GM18499 (cell line): ENCODE data around the gene CTSC.
"Not testable (repeated sequence)": the region's sequence is repeated elsewhere in the genome, so short reads cannot be mapped to it uniquely, and the experiment has no call there.

ENCODE experiments used
- ATAC-seq: cut with Tn5 transposase; IDR thresholded peaks from one replicate; pipeline ENCODE4 v1.9.1; 2021; ENCODE audit warnings: moderate number of reproducible peaks; ENCODE audit not compliant: insufficient read depth, unreplicated experiment

Gene CTSC

DNA sequence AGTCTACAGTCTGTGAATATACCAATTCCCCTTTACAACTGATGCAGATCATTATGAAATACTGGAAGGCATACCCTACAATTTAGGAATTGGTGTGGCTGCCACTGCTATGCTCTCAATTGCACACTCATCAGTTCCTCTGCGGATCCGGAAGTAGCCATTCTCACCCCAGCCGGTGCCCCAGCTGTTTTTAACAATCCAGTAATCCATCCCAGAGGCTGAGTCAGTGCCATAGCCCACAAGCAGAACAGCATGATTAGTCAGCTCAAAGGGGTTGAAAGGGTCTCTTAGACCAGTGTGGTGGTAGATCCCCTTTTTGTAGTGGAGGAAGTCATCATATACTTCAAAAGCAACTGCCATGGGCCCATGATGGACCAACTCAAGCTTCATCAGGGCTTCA, 43.6 kb downstream of the CTSC start:
- no peak for ATAC-seq

DNA sequence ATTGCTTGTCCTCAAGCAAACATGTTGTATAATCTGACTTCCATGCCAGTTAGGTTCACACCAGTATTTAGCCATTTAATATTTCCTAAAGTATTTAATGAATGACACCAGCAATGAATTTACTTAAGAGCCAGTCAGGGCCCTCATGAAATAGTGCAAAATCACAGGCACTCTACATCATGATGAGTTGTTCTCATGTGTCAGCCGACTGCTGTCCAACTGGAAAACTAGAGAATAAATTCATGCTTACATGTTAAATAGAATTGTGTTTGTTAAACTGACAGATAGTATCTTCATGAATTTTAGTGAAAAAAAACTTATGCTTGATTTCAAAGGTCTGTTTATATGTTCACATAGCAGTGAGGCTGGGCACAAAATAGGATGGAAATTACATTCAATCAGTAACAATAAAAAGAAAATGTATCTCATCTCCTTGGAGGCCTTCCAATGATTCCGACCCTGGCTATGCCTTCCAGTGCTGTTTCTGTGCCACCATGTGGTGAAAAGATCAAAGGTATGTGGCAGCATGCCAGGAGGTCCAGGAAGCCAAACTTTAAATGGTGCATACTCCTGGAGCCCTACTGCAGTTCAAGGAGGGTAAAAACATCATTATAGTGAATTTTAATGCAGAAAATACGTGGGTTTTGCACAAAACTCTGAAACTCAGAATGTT, 45.2 kb downstream of the CTSC start:
- ATAC-seq = no peak

DNA sequence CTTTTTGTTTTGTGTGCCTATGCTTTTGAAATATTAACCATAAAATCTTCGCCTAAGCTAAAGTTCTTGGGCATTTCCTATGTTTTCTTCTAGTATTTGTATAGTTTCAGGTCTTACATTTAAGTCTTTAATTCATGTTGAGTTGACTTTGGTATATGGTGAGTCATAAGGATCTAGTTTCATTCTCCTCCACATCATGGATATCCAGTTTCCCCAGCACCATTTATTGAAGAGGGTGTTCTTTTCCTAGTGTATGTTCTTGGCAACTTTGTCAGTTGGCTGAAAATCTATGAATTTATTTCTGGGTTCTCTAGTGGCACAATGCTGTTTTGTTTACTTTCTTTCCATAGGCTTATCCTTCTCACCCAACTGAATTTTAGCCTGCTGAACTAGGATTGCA, 49.0 kb downstream of the CTSC start:
- ATAC-seq = no peak

DNA sequence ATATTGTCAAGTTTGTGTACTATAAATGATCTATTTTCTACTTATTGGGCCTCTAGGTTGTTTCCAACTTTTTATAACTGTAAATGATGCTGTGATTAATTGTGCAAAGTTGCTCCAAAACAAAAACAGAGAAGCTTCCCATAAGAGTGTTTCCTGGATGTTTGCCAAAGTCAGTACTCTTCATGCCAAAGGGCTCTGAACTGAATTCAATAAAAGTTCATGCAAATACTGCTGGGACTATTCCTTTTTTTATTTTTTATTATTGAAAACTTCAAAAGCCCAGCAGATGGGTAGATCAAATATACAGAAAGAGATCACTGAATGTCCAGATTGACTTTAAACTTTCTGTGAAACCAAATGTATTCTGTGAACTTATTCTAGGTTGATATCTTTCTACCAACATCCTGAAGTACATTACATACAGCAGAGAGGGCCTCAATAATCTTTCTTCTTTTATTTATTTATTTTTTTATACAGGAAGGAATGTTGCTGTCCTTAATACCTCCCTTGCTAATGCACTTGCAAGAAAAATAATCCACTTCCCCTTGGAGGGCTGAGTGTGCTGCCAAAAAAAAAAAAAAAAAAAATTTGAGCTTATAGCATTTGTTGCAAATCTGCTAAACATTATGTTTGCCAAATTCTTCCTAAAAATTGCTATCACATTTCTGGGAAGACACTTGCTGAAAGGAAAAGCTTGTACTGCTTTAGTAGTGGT, 53.0 kb downstream of the CTSC start:
- ATAC-seq = no peak

DNA sequence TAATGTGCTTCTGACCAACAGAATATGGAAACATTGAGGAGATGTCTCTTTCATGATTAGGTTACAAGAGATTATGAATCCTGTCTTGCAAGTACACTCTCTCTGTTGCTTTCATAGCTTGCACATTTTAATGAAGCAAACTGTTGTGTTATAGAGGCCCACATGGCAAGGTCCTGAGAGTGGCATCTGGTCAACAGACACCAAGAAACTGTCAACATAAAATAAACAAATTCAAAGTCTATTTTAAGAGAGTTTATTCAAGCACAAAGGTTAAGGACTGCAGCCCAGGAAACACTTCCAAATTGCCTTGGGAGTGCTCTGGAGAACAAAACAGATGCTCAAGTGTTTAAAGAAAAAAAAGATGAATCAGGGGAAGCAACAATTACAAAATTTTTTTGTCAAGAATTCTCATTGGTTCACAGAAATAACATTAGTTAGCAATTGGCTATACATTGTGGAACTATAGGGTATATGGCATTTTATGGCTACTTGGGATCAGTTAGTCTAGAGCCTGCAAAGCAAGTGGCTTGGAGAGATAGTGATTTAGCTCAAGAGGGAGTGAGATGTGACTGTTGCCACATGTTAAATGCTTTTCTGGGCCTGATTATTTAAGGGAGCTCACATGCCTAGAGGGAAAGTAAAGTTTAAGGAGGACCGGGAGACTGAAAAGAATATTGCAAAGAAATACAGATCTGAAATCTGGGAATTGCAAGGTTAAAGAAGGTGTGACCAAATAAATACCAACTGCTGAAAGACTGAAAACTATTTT, 54.6 kb downstream of the CTSC start:
- no peak for ATAC-seq

DNA sequence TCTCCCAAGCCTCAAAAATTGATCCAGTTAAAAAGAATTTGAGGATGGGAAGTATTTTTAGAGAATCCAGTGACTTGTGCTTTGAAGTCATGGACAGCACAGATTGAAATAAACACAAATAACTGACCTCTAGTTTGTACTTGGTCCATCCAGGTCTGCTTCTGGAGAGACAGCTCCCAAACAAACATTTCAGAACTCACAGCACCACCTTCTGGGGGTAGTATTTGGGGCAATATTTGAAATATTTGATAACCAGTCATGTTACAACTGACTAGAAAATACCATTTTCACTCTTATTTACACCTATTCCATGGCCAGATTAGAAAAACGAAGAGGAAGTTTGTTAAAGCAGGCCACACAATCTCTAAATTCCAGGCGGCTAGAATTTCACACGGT, 56.2 kb downstream of the CTSC start:
- no peak for ATAC-seq

DNA sequence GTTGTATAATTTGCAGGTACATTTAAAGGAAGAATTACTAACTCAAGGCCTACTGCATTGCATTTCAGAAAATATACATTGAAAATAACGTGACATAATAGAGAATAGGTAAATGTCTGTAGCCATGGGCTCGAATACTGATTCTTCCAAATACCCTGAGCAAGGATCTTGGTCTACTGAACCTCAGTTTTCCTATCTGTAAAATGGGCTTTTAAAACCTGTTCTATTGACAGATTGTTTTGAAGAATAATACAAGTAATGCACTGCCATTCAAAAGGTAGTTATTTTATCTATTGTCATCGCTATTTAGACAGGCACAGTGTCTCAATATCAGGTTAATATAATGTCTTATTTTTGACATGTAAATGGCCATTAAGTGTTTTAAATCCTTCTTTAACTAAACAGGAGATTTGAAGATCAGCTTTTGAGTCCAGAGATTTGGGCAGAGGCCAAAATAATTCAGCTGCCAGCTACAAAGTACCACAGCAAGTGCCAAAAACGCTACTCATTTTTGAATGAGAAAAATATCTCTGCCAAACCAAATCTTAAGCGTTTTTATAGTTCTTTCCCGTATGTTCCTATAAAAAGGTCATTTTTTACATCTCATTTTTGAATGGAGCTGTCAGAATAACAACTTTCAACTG, 56.7 kb downstream of the CTSC start:
- no peak for ATAC-seq

DNA sequence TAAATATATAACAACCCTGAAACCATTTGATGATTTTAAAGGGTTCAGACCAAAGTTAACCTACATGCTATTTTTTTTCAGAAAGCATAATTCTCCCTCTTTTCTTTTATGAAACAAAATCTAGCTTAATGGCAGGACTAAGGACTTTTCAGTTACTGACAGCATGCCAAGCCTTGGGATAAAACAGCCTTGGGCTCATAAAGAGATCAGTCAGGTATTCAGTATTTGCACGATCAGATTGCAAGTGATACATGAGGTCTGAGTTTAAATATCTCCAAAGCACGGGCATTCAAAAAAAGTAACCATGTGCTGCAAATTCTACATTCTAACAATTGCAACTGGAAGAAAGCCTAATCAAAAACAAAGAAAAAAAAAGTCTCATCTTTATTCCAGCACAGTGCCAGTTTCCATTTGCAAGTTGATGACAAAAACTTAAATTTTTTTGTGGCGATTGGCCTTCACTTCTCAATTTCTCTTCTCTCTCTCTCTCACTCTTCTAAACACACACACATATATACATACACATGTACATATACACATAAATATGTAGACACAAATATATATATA, 60.1 kb downstream of the CTSC start:
- no peak for ATAC-seq

DNA sequence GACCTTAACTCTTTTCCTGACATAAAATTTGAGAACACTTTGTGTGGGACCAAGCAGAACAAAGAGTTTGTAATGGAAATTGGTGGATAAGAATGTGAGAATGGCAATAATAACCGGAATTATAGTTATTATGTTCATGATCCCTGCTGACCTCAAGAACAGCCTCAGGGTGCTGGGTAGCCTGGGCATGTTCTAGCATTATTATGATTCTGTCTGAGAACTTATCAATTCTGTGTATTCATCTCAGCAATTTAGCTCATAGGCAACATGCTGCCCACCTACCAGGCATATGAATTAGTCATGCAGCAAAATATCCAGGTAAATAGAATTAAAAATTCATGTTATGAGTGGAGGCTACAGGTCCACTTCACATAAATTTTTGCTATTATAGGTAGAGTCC, 61.9 kb downstream of the CTSC start:
- no peak for ATAC-seq

DNA sequence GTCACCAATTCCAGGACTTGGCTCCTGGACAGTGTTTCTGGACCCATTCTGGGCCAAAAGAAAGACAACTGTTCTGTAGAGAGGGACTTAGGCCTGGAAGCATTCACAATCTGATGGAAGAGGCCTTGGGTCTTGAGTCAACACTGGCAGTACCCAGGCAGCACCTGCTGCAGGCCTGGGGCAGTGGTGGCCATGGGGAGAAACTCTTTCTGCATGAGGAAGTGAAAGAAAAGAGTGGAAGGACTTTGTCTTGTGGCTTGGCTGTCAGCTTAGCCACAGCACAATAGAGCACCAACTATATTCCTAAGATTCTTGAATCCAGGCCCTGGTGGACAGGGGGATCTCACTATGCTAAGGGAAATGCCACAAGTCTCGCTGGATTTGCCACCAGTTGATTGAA, 70.6 kb downstream of the CTSC start:
- no peak for ATAC-seq

DNA sequence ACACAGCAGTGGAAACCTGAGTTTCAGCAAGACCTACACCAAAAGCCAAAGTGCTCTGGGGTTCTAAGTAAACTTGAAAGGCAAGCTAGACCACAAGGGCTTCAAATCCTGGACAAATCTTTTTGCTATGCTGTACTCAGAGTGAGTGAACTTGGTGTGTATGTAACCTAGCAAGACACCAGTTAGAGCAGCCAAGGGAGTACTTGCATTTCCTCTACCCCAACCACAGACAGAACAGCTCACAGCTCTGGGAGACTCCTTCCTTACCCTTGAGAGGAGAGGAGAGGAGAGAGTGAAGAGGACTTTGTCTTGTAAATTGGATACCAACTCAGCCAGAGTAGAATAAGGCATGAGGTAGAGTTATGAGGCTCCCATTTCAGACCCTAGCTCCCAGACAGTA, 71.4 kb downstream of the CTSC start:
- no peak for ATAC-seq

DNA sequence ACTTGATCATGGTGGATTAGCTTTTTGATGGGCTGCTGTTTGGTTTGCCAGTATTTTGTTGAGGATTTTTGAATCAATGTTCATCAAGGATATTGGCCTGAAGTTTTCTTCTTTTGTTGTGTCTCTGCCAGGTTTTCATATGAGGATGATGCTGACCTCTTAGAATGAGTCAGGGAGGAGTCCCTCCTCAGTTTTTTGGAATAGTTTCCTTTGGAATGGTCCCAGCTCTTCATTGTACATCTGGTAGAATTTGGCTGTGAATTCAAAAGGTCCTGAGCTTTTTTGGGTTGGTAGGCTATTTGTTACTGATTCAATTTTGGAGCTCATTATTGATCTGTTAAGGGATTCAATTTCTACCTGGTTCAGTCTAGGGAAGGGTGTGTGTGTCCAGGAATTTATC, 78.1 kb downstream of the CTSC start:
- ATAC-seq = no peak

DNA sequence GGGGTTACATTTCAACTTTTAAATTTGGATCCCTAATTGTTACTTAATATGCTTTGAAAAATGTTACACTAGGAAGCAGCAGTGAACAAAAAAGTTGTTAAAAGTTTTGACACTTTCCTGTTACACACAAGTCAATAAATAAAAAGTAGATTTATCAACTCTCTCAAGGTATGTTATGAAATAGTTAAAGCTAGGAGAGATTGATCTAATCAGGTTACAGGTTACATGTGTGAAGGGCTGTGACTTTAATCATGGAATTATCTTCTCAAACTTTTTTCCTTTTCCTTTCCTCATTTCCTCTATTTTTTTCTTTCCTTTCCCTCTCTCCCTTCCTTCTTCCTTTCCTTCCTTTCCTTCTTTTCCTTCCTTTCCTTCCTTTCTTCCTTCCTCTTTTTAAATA, 85.3 kb downstream of the CTSC start:
- ATAC-seq = no peak

DNA sequence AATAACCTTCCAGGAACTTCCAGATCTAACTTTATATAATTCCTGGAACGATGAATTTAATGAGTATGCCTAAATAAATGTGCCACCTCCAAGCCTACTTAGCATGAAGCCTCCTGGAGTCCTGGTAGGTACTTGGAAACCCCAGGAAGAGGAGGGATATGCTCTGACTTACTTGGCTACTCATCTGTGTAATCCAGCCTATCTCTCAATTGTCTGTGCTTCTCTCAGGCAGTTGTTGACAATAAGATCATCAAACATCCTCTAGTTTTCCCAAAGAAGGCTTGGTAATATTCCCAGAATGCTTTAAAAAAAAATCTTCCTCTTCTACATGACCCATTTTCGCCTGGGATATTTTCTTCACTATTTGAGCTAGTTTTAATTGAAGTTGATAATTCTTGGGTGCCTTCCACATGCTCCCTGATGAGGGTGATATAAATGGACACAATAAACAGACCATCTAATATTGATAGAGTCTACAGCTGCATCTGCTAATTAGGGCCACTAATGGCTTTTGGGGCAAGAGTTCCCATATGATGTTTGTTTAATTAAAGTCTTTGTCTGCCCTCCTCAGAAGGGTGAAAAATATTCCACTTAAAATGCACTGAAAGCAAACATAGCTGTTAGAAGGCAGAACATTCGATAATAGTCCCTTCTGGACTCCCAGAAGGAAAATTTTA, 86.8 kb downstream of the CTSC start:
- no peak for ATAC-seq

DNA sequence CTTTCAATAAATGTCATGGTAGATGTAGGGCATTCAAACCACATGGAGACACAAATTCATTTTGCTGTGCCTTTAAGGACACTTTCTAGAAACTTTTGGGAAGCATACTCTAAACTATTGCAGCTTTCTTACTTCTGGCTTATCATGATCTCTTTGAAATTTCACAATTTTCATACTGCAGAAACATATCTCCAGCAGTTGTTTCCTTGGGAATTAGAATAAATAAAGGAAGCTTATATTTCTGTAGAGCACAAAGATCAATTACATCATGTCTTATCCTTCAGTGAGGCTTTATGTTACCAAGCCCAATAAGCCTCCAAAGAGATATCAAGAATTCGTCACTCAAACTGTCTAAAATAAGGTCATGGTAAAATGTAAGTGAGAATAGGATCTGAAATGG, 87.8 kb downstream of the CTSC start:
- no peak for ATAC-seq

DNA sequence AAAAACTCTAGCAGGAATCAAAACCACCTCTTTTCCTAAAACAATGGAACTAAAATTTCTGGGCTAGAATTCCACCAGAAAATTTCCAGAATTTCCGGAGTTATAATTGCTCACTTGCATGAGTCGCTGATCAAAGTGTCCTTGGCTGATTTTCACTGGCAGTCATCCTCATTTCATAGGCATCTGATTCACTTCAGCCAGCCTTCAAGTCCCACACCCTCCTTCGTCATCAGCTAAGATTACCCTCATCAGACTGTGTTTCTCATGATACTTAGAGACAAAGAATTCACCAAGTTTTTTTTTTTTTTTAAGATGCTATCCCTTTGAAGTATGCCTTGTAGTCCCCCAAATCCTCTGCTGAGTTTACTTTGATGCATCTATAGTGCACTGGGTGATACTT, 90.8 kb downstream of the CTSC start:
- no peak for ATAC-seq

DNA sequence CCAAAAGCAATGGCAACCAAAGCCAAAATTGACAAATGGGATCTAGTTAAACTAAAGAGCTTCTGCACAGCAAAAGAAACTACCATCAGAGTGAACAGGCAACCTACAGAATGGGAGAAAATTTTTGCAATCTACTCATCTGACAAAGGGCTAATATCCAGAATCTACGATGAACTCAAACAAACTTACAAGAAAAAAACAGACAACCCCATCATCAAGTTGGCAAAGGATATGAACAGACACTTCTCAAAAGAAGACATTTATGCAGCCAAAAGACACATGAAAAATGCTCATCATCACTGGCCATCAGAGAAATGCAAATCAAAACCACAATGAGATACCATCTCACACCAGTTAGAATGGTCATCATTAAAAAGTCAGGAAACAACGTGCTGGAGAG, 92.0 kb downstream of the CTSC start:
- not testable (repeated sequence) for ATAC-seq
